HG02938 (cell line): Measurements from ENCODE around the gene HDGFL2.

ENCODE experiments used
- ATAC-seq: cut with Tn5 transposase; IDR thresholded peaks from one replicate; pipeline ENCODE4 v1.9.1; 2021; ENCODE audit warnings: mild to moderate bottlenecking, moderate library complexity; ENCODE audit not compliant: unreplicated experiment

Gene HDGFL2

DNA sequence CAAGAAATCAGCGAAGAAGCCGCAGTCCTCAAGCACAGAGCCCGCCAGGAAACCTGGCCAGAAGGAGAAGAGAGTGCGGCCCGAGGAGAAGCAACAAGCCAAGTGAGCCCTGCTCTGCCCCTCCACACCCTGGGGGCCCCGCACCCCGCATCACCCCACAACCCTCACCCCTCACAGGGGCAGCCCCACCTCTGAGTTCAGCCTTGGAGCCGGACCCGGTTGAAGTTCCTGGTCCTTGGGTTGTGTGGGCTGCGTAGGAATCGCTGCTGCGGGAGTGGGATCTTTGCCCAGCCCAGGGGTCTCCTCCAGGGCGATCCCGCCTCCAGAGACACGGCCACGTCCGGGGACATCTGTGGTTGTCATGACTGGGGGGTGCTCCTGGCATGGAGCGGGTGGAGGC lies 24.2 kb downstream of the HDGFL2 start:
- ATAC-seq = no peak

DNA sequence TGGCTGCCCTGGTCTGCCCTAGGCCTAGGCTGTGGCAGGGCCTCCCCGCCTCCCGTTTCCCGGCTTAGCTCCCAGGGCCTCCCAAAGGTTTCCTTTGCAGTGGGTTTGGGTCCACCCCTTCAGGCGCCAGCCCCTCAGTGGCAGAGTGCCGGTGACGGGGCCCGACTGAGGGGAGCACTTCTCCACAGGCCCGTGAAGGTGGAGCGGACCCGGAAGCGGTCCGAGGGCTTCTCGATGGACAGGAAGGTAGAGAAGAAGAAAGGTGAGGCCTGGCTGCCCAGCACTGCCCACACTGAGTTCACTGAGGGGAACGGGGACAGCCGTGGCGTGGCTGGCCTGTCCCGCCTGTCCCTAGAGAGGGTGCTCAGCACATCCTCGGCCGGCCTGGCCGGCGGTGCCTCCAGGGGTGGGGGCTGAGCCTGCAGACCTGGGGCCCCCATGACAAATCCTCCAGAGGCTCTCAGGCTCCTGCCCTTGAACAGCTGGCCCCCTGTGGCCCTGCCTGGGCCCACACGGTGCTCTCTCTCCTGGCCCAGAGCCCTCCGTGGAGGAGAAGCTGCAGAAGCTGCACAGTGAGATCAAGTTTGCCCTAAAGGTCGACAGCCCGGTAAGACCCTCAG lies 25.8 kb downstream of the HDGFL2 start:
- ATAC-seq = no peak

DNA sequence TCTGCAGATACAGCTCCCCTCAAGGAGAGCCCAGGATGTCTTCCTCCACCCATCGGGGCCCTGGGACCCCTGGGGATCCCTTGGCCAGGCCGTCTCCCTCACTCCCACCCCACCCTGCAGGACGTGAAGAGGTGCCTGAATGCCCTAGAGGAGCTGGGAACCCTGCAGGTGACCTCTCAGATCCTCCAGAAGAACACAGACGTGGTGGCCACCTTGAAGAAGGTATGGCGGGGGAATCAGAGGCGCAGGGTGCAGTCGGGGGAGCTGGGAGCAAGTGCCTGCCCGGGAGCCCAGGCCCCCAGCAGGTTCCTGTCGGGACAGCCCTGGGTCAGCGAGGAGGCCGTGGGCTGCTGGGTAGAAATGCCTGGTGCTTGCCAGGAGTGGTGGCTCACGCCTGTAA lies 26.6 kb downstream of the HDGFL2 start:
- no peak for ATAC-seq

DNA sequence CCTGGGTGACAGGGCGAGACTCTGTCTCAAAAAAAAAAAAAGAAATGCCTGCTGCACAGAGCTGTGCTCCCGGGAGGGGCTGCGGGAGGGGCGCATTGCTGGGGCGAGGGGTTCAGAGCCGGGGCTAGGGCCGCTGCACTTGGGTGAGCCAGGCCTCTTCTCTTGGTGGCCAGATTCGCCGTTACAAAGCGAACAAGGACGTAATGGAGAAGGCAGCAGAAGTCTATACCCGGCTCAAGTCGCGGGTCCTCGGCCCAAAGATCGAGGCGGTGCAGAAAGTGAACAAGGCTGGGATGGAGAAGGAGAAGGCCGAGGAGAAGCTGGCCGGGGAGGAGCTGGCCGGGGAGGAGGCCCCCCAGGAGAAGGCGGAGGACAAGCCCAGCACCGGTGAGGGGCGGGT lies 27.2 kb downstream of the HDGFL2 start:
- no peak for ATAC-seq

GRCh38 chr19:4499855-4500254 lies 27.8 kb downstream of the HDGFL2 start:
- no peak for ATAC-seq

GRCh38 chr19:4500841-4501591 lies 28.9 kb downstream of the HDGFL2 start:
- no peak for ATAC-seq

- ATAC-seq = no peak
Observed at GRCh38 chr19:4501691-4502090, 29.6 kb downstream of the HDGFL2 start.

DNA sequence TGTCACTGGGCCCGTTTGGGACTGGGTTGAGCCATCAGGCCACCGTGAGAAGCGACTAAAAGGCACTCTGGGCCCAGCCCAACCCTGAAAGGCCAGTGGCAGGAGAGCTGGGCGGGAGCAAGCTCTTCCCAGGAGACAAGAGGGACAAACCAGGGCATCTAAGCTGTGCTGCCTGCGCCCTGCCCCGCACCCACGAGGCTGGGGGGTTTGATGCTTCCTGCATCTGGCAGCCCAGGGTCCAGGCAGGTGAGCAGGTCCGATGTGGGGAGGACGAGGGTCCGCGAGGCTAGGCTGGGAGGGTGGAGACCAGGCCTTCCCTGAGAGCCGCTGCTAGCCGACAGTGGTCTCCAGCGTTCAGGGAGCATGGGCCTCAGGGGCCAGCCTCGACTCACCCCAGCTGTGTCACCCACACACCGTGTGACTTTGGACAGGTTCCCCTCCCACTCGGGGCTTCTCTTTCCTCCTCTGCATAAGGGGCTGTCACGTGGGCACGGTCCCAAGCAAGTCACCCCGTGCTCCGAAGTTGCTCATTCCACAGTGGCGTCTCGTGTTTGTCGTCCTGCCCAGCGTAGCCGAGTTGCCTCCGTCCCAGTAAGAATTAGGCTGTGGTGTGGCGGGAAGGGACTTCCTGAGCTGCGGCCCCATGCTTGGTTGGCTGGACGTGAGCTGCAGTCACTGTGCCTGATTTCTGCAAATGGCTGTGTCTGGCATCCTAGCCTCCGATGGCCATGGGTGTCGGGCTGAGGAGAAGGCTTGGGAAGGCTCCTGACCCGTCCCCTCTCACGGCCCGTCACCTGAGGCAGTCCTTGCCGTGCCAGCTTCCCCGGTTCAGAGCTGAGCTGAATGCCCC lies 30.4 kb downstream of the HDGFL2 start:
- no peak for ATAC-seq

DNA sequence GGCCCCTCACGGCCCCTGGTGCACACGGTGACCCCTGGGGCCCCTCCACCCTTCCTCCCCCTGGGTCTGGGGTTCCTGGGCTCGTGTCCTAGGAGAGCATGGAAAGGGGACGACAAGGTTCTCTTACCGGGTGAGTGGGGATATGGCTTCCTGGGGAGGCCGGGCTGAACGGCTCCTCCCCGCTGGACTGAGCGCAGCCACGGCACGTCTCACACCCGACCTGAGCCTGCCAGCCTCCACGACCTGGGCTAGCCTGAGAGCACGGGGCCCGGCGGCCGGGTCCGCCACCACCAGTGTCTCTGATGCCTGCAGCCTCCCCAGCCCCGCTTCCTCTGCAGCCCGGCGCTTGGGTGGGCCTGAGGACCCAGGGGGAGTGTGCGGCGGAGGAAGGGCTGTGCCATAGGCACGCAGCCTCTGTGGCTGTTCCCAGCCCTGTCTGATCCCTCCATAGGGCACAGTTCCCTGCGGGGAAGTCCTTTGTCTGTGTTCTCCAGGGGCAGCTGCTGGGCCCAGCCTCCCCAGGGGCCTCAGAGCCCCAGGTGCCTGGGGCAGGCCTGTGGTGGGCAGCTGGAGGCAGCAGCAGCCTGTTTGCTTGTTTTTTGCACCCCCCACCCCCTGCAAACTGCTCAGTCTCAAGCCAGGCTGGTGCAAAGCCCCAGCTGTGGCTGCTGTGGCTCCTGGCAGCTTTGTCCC lies 31.2 kb downstream of the HDGFL2 start:
- no peak for ATAC-seq

GRCh38 chr19:4503825-4504170 lies 31.7 kb downstream of the HDGFL2 start:
- no peak for ATAC-seq

DNA sequence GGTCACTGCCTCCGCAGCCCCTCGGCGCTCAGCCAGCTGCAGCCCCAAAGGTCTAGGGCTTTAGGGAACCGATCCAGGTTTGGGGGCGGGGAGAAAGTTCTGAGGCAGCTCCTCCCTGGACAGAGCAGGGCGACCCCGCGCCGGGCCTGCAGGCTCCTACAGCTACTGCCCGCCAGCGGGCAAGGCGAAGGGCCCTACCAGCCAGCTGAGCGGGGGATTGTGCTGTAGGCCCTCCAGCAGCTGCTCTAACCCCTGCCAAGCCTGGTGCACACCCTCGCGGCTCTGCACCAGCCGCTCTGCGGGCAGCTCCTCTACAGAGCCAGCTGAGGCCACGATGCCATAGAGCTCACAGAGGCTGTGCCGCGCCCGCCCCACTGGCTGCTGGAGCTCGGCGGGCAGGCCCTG lies 32.2 kb downstream of the HDGFL2 start:
- ATAC-seq = no peak

DNA sequence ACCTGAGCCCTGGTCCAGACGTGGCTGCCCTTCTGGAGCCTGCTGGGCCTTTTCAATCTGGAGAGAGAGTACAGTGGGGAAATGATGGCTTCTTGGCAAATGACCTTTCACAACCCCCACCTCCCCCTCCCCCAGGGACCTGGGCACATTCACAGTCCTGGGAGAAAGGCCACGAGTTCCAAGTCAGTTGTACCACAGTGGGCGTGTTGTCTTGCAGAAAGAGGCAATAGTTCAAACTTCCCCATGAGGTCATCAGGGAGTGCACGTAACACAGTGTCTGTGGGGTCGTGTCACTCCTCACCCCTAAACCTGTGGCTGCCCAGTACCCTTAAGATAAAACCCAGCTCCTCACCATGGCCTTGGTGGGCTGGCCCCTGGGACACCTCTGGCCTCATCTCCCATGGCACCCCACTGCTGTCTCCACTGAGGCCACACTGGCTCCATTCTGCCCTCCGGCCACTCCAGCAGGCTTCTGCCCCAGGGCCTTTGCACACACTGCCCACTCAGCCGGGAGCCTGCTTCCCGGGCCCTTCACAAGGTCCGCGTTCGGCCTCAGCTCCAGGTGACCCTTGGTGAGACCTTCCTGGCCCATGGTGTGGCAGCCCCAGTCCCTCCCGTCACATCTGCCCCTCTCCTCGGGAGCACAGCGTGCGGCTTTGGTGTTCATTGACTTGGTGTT lies 32.9 kb downstream of the HDGFL2 start:
- ATAC-seq = no peak

DNA sequence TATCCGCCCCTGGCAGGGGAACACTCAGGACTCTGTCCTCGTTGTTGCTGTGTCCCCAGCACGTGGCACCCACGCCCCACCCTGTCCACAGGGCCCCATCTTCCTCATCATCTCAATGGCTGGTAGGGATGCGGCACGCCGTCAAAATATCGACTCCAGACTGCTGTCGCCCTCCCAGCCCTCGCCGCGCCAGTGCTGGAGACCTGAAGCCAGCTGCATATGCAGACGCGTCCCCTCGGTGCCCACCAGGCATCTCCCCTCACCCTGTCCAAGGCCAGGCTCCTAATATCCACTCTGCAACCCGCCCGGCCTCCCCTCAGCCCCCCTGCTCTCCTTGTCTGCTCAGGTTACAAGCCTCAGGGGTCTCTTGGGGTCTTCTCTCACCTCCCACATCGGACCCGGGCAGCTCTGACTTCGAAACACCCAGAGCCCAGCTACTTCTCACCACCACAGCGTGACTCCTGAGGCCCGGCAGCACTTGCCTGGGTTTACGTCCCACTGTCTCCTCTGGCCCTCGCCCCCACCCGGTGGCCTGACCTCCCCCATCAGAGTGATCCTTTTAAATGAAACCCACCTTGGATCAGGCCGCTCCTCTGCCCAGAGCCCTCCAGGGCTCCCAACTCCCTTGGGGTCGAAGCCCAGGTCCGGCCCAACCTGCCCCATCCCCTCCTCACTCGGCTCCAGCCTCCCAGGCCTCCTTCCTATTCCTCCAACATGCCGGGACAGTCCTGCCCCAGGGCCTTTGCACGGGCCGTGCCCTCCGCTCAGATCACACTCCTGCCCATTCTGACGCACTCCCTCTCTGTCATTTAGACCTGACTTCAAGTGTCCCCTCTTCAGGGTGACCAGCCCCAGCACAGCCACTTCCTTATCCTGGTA lies 33.7 kb downstream of the HDGFL2 start:
- no peak for ATAC-seq

DNA sequence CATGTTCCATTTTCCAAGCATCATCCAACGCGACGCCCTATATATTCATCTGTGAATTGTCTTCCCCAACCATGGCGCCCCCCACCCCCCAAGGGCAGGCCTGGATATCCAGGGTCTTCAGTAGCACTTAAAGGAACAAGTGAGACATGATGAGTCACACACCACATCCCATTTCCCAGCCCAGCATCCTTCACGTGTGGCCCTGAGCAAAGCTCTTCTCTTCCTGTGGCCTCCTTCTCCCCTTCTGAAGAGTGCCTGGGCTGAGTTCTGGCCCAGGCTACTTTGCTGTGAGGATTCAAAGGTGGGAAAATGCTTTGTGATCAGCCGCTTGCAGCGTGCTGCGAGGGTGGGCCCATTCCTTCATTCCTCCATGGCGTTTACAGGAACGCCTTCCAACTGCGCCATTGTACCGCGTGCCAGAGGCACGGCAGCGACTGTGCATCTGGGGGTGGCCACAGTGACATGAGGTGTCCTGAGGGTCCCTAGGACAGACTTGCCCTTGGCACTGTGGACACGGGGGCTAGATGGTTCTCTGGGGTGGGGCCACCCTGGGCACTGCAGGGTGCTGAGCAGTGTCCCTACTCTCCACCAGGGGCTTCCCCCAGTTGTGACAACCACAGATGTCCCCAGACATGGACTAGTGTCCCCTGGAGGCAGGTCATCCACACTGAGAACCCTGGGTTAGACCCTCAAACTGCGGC lies 34.5 kb downstream of the HDGFL2 start:
- ATAC-seq = no peak

DNA sequence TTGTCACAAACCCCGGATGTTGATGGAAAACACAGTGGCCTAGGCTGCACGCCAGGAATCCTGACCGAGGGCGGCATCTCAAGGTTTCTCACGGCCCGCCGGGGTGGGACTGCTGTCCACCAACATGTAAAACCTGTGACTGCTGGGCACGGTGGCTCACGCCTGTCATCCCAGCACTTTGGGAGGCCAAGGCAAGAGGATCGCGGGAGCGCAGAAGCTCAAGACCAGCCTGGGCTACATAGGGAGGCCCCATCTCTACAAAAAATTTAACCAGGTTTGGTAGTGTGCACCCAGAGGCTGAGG lies 35.0 kb downstream of the HDGFL2 start:
- ATAC-seq = no peak

DNA sequence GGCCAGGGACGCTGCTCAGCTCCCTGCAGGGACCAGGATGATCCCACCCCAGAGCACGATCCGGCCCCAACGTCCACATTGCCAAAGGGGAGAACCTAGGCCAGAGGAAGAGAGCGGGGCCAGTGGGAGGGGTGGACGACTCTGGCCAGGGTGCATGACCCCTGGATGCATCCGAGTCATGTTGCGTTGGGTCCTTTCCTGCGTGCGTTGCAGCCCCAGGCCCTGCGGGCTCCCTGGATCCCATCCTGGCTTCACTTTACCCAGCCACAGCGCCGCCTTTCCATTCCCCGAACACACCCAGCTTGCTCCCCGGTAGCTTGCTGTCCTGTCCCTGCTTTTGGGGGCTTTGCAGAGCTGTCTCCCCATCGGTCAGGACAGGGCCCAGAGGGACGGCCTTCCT lies 35.7 kb downstream of the HDGFL2 start:
- no peak for ATAC-seq

DNA sequence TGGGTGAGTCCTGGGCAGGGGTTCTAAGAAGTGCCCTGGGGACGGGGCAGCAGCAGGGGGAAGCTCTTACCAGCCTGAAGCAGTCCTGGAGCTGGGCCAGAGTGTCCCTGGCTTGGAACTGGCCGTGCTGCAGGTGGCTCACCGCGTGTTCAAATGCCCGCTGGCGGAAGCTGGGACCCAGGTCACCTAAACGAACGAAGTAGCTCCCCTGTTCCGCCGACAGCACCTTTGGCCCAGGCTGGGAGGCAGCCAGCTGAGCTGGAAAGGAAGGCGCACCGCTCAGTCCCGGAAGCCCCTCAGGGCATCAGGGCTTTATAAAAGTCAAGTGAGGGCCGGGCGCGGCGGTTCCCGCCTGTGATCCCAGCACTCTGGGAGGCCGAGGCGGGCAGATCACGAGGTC lies 36.6 kb downstream of the HDGFL2 start:
- ATAC-seq = no peak

- no peak for ATAC-seq
Observed at GRCh38 chr19:4510435-4511255, 38.5 kb downstream of the HDGFL2 start.
